Neutrophil (primary cell): ENCODE results near the gene CUL2.
A peak's percentile ranks its signal among the peaks of the same experiment; 100 is the strongest.

Experiments used
- H3K27ac ChIP-seq: fragments of 200-600 bp; sonication (generic); 2 replicates; pipeline ENCODE4 v1.5.1; 2016; ENCODE audit warnings: mild to moderate bottlenecking, moderate library complexity
- H3K27me3 ChIP-seq: fragments of 200-600 bp; sonication (generic); 2 replicates; pipeline ENCODE4 v1.6.0; 2016; ENCODE audit warnings: mild to moderate bottlenecking
- H3K36me3 ChIP-seq: fragments of 200-600 bp; sonication (generic); 2 replicates; pipeline ENCODE4 v1.5.1; 2017
- H3K4me1 ChIP-seq, 2 experiments: fragments of 200-600 bp in 1 of 2; sonication (generic) in 1 of 2; 1 replicate in 1 of 2; 2 replicates in 1 of 2; pipeline versions ENCODE4 v1.5.1 to v1.6.1; 2013 to 2016; ENCODE audit warnings: low read depth in 1 of 2, low read length in 1 of 2, mild to moderate bottlenecking in 1 of 2, moderate library complexity in 1 of 2; ENCODE audit not compliant: control insufficient read depth in 1 of 2, insufficient read depth in 1 of 2
- H3K4me3 ChIP-seq, 2 experiments: fragments of 200-600 bp in 1 of 2; sonication (generic) in 1 of 2; 1 replicate in 1 of 2; 2 replicates in 1 of 2; pipeline ENCODE4 v1.5.1; 2013 to 2016; ENCODE audit warnings: low read depth in 1 of 2, low read length in 1 of 2, mild to moderate bottlenecking in 1 of 2, moderate library complexity in 1 of 2
- H3K9me3 ChIP-seq: fragments of 200-600 bp; sonication (generic); 2 replicates; pipeline ENCODE4 v1.5.1; 2016
- CTCF ChIP-seq: fragments of 200-600 bp; sonication (generic); IDR thresholded peaks from 2 replicates; pipeline ENCODE4 v1.5.1; 2016; ENCODE audit warnings: antibody characterized with exemption

The CUL2 gene

GRCh38 chr10:35130663-35131062 lies 40.5 kb upstream of the CUL2 start:
- Histone ChIP-seq H3K9me3 (no peaks in the 10 kb centered on the region), H3K4me1 (peaks cover 20 to 26% of the 10 kb centered on the region in 2 experiments), H3K27ac (no peak overlapping the region), H3K27me3 (no peaks in the 10 kb centered on the region), H3K36me3 (no peaks in the 10 kb centered on the region), H3K4me3 (no peak overlapping the region)
- no peak for TF ChIP-seq CTCF

- Histone ChIP-seq H3K4me3 (no peak overlapping the region), H3K4me1 (peaks cover 11 to 17% of the 10 kb centered on the region in 2 experiments), H3K36me3 (no peaks in the 10 kb centered on the region), H3K27me3 (no peaks in the 10 kb centered on the region), H3K27ac (no peak overlapping the region), H3K9me3 (no peaks in the 10 kb centered on the region)
- TF ChIP-seq CTCF = no peak
These were observed 39.1 kb upstream of the CUL2 start for GRCh38 chr10:35129185-35129674.

- H3K27ac ChIP-seq = peak overlapping the region; percentile 99
- no peak for TF ChIP-seq CTCF
- H3K4me3 ChIP-seq = peak overlapping the region; percentile 81 to 92
- H3K27me3 ChIP-seq = no peaks in the 10 kb centered on the region
- no peaks in the 10 kb centered on the region for H3K36me3 ChIP-seq
- H3K4me1 ChIP-seq = peaks cover 11 to 17% of the 10 kb centered on the region in 2 experiments
- no peaks in the 10 kb centered on the region for H3K9me3 ChIP-seq
These were observed 37.2 kb upstream of the CUL2 start for GRCh38 chr10:35127289-35127891.

- Histone ChIP-seq H3K4me1 (peaks cover 11 to 17% of the 10 kb centered on the region in 2 experiments), H3K9me3 (no peaks in the 10 kb centered on the region), H3K27ac (peak within 1 kb of the TSS; percentile 99), H3K27me3 (no peaks in the 10 kb centered on the region), H3K4me3 (peak within 1 kb of the TSS; percentile 81 to 92), H3K36me3 (no peaks in the 10 kb centered on the region)
- peak; percentile 100 for TF ChIP-seq CTCF
These were observed 36.6 kb upstream of the CUL2 start, which contains the start of gene CREM for GRCh38 chr10:35126530-35127288. Gene CREM (plus strand): TSS chr10:35126846. CDS start chr10:35137836, 10,990 bp downstream.

- Histone ChIP-seq H3K27me3 (no peaks in the 10 kb centered on the region), H3K4me3 (peak overlapping the region; percentile 81 to 92), H3K36me3 (no peaks in the 10 kb centered on the region), H3K4me1 (peaks cover 11 to 17% of the 10 kb centered on the region in 2 experiments), H3K9me3 (no peaks in the 10 kb centered on the region), H3K27ac (peak overlapping the region; percentile 99)
- TF ChIP-seq CTCF = no peak
These were observed 36.0 kb upstream of the CUL2 start for GRCh38 chr10:35126062-35126529.
